Upper lobe of right lung (tissue), 1 donor: Measurements from ENCODE around the gene PPP2R2C. TPM values are rescaled to one million over a fixed set of nuclear protein-coding genes. Genes with fewer than 3 reads are reported as not detected.
A peak's percentile ranks its signal among the peaks of the same experiment; 100 is the strongest.

Experiments
- ATAC-seq: fragments of 200-7000 bp; cut with Tn5 transposase; one replicate; pipeline ENCODE4 v1.9.1; 2020; ENCODE audit warnings: mild to moderate bottlenecking, moderate library complexity
- DNase-seq: peaks from one replicate; pipeline ENCODE4 v3.0.0-alpha.2; 2020
- H3K27ac ChIP-seq: fragments of 200-600 bp; one replicate; pipeline ENCODE4 v1.8.0; 2022
- H3K27me3 ChIP-seq: fragments of 200-600 bp; one replicate; pipeline ENCODE4 v1.8.0; 2022; ENCODE audit warnings: mild to moderate bottlenecking
- H3K36me3 ChIP-seq: fragments of 200-600 bp; one replicate; pipeline ENCODE4 v1.8.0; 2022
- H3K4me1 ChIP-seq: fragments of 200-600 bp; one replicate; pipeline ENCODE4 v1.8.0; 2022
- H3K4me3 ChIP-seq: fragments of 200-600 bp; one replicate; pipeline ENCODE4 v1.8.0; 2022; ENCODE audit warnings: mild to moderate bottlenecking
- H3K9me3 ChIP-seq: fragments of 200-600 bp; one replicate; pipeline ENCODE4 v1.8.0; 2022
- intact Hi-C: fragments of 100-400 bp; cut with DNase I; formaldehyde crosslinking; loops from one replicate; pipeline ENCODE4 v1.11.0; 2022
- total RNA-seq: library from RNA; stranded (reverse); fragmentation: NEBNext Ultra II Directional; extraction: Animal tissue kit (Norgen Biotek cat#: 25700); gene quantifications from one replicate; pipeline ENCODE4 v1.2.1, GENCODE V29; 2021
- TF ChIP-seq, protein P1 (sequence below): fragments of 200-600 bp; IDR thresholded peaks from one replicate; pipeline ENCODE4 v1.8.0; 2022; ENCODE audit warnings: antibody characterized with exemption
- donor health status: DM: no; HTN: yes; CAD: no; lungs with severe emphysema.

Gene PPP2R2C
- total RNA-seq, 1 donor from 2014 or later: 0.09 TPM

GRCh38 chr4:6420972-6421371 lies 51.4 kb downstream of the PPP2R2C start:
- H3K27ac ChIP-seq: no peak overlapping the region
- H3K36me3 ChIP-seq: no peaks in the 10 kb centered on the region
- no peak overlapping the region for H3K4me3 ChIP-seq
- TF ChIP-seq, protein P1, sequence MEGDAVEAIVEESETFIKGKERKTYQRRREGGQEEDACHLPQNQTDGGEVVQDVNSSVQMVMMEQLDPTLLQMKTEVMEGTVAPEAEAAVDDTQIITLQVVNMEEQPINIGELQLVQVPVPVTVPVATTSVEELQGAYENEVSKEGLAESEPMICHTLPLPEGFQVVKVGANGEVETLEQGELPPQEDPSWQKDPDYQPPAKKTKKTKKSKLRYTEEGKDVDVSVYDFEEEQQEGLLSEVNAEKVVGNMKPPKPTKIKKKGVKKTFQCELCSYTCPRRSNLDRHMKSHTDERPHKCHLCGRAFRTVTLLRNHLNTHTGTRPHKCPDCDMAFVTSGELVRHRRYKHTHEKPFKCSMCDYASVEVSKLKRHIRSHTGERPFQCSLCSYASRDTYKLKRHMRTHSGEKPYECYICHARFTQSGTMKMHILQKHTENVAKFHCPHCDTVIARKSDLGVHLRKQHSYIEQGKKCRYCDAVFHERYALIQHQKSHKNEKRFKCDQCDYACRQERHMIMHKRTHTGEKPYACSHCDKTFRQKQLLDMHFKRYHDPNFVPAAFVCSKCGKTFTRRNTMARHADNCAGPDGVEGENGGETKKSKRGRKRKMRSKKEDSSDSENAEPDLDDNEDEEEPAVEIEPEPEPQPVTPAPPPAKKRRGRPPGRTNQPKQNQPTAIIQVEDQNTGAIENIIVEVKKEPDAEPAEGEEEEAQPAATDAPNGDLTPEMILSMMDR: no peak
- H3K9me3 ChIP-seq: no peaks in the 10 kb centered on the region
- ATAC-seq (no peak), DNase-seq (peak; percentile 34)
- intact Hi-C loops: no loop called here
- no peaks in the 10 kb centered on the region for H3K4me1 ChIP-seq
- peaks cover 14% of the 10 kb centered on the region for H3K27me3 ChIP-seq

GRCh38 chr4:6420036-6420435 lies 52.4 kb downstream of the PPP2R2C start:
- DNase-seq (no peak), ATAC-seq (no peak)
- peaks cover 14% of the 10 kb centered on the region for H3K27me3 ChIP-seq
- H3K9me3 ChIP-seq: no peaks in the 10 kb centered on the region
- H3K36me3 ChIP-seq: no peaks in the 10 kb centered on the region
- no peak overlapping the region for H3K4me3 ChIP-seq
- H3K27ac ChIP-seq: no peak overlapping the region
- intact Hi-C loops: no loop called here
- TF ChIP-seq, protein P1: no peak
- H3K4me1 ChIP-seq: no peaks in the 10 kb centered on the region

DNA sequence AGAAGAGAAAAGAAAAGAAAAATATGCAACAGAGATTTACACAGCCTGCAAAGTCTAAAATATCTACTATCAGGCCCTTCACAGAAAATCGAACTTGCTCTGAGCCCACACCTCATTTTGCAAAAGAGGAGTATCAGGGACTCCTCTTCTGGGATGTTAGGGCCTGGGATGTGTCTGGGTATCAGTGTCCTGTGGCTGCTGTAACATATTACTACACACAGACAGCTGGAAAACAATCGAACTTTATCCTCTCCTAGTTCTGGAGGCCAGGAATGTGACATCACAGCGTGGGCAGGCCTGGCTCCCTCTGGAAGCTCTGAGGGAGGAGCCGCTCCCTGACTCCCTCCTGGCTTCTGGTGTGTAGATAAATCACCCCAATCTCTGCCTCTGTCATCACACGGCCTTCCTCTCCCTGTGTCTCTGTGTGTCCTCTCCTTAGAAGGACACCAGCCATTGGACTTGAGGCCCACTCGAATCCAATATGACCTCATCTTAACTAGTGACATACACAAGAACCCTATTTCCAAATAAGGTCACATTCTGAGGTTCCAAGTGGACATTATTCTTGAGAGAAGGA lies 52.9 kb downstream of the PPP2R2C start:
- intact Hi-C loops: no loop called here
- TF ChIP-seq, protein P1: no peak
- H3K4me3 ChIP-seq: no peak overlapping the region
- DNase-seq (peak; percentile 29), ATAC-seq (no peak)
- H3K27me3 ChIP-seq: peaks cover 14% of the 10 kb centered on the region
- no peaks in the 10 kb centered on the region for H3K4me1 ChIP-seq
- H3K27ac ChIP-seq: no peak overlapping the region
- no peaks in the 10 kb centered on the region for H3K36me3 ChIP-seq
- H3K9me3 ChIP-seq: no peaks in the 10 kb centered on the region

DNA sequence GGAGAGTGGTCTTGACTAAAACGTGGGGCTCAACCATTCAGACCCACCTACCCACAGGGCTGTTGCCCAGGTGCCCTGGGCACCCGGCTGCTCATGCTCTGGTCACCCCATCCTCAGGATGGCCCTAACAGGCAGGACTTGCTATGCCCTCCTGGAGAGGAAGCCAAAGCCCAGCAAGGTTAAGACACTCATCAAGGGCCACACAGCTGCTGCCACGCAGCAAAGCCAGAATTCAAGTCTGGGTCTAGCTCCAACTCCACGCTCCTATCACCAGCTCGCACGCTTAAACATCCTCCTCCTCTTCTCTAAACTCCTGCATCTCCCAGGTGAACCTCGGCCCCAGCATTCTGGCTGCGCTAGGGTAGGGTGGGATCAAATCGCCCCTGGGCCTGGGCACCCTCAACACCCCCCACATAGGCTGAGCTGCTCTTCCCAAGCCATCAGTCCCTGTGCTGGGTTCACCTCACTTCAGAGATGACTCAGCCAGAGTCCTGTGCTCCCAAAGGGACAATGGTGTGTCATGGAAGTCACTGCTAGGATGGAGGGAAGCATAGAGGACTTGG lies 54.1 kb downstream of the PPP2R2C start:
- Histone ChIP-seq H3K36me3 (no peaks in the 10 kb centered on the region), H3K27ac (no peak overlapping the region), H3K4me3 (no peak overlapping the region), H3K27me3 (peaks cover 14% of the 10 kb centered on the region), H3K9me3 (no peaks in the 10 kb centered on the region), H3K4me1 (no peaks in the 10 kb centered on the region)
- DNase-seq: peak; percentile 46
- TF ChIP-seq, protein P1: no peak
- ATAC-seq: no peak
- intact Hi-C loops: no loop called here

- TF ChIP-seq, protein P1: no peak
- Histone ChIP-seq H3K27ac (no peak overlapping the region), H3K36me3 (no peaks in the 10 kb centered on the region), H3K4me3 (no peak overlapping the region), H3K4me1 (no peaks in the 10 kb centered on the region), H3K9me3 (no peaks in the 10 kb centered on the region), H3K27me3 (peaks cover 14% of the 10 kb centered on the region)
- peak; percentile 53 for DNase-seq
- ATAC-seq: no peak
- intact Hi-C loops: no loop called here
Measured at GRCh38 chr4:6417516-6418050, 54.8 kb downstream of the PPP2R2C start.
